Neural progenitor cell (in vitro differentiated cells): ENCODE data around the gene DDX51.

Experiments used
- EZH2 ChIP-seq: fragments of 200-600 bp; sonication (generic); IDR thresholded peaks from 2 replicates; pipeline ENCODE4 v1.6.1; 2017; ENCODE audit warnings: antibody characterized with exemption, mild to moderate bottlenecking, moderate library complexity
- EZH2phosphoT487 ChIP-seq: fragments of 200-600 bp; sonication (generic); IDR thresholded peaks from 2 replicates; pipeline ENCODE4 v1.6.1; 2017; ENCODE audit warnings: antibody characterized with exemption
- TF ChIP-seq, protein P1 (sequence below): fragments of 200-600 bp; sonication (generic); IDR thresholded peaks from 2 replicates; pipeline ENCODE4 v1.5.1; 2017; ENCODE audit warnings: antibody characterized with exemption, mild to moderate bottlenecking

DNA sequence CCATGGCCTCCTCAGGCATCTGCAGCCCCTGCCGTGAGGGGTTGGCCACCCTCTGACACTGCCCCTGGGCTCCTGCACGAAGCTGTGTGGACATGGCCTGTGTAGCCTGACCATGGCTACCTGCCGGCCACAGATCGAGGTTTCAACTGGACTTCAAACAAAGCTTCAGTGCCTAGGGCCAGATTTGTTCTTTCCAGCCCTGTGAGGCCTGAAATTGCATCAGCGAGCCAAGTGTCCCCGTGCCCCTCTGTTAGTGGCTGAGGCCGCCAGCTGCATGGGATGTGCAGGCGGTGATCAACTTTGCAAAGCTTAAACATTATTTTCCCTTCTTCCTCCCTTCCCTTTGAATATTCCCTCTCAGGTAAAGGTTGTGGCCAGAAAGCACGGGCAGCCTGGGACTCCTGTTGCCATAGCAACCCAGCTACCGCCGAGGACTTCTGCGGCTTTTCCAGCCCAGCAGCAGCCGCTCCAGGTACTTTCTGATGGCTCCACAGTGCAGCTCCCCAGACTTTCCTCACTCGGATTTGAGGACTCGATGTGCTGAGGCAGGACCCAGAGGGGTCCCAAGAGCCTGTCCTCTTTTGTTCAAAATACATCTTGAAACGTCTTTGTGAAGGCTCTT is 35.8 kb downstream of the DDX51 start:
- TF ChIP-seq, protein P1, sequence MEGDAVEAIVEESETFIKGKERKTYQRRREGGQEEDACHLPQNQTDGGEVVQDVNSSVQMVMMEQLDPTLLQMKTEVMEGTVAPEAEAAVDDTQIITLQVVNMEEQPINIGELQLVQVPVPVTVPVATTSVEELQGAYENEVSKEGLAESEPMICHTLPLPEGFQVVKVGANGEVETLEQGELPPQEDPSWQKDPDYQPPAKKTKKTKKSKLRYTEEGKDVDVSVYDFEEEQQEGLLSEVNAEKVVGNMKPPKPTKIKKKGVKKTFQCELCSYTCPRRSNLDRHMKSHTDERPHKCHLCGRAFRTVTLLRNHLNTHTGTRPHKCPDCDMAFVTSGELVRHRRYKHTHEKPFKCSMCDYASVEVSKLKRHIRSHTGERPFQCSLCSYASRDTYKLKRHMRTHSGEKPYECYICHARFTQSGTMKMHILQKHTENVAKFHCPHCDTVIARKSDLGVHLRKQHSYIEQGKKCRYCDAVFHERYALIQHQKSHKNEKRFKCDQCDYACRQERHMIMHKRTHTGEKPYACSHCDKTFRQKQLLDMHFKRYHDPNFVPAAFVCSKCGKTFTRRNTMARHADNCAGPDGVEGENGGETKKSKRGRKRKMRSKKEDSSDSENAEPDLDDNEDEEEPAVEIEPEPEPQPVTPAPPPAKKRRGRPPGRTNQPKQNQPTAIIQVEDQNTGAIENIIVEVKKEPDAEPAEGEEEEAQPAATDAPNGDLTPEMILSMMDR = no peak
- no peak for TF ChIP-seq EZH2phosphoT487
- no peak for TF ChIP-seq EZH2
